ENCODE data around the gene STAMBPL1. TPM values are rescaled to one million over a fixed set of nuclear protein-coding genes. Genes with fewer than 3 reads are reported as not detected.

The STAMBPL1 gene
- total RNA-seq, 1 donor from 2014 or later = 3.3 TPM

DNA sequence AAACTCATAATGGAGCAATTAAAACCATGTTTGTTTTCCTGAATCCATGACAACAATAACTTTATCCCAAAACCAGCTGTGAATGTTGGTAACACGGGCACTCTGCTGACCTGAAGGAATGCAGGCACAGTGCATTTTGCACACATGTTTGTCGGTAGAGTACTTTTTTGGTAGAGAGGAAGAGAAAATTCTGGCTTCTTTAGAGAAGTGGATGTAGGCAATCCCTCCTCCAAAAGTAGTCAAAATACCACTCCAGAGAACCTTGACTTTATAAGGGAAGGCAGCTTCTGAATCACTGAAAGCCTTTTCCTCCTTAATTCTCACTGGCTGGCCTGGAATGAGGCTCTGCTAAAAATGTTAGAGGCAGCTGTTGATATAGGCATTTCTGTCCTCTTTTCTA is 88.3 kb downstream of the STAMBPL1 start:
- Mint-ChIP-seq H3K4me3 (ENCODE audit: unreplicated experiment) (no peak overlapping the region), H3K27ac (ENCODE audit: unreplicated experiment) (no peak overlapping the region), H3K36me3 (ENCODE audit: low read depth, unreplicated experiment) (no peaks in the 10 kb centered on the region), H3K9me3 (ENCODE audit: unreplicated experiment) (no peaks in the 10 kb centered on the region), H3K4me1 (ENCODE audit: unreplicated experiment) (no peaks in the 10 kb centered on the region), H3K27me3 (ENCODE audit: unreplicated experiment) (peaks cover 5% of the 10 kb centered on the region)
- TF ChIP-seq, protein P1, sequence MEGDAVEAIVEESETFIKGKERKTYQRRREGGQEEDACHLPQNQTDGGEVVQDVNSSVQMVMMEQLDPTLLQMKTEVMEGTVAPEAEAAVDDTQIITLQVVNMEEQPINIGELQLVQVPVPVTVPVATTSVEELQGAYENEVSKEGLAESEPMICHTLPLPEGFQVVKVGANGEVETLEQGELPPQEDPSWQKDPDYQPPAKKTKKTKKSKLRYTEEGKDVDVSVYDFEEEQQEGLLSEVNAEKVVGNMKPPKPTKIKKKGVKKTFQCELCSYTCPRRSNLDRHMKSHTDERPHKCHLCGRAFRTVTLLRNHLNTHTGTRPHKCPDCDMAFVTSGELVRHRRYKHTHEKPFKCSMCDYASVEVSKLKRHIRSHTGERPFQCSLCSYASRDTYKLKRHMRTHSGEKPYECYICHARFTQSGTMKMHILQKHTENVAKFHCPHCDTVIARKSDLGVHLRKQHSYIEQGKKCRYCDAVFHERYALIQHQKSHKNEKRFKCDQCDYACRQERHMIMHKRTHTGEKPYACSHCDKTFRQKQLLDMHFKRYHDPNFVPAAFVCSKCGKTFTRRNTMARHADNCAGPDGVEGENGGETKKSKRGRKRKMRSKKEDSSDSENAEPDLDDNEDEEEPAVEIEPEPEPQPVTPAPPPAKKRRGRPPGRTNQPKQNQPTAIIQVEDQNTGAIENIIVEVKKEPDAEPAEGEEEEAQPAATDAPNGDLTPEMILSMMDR (IDR thresholded peaks at IDR 0.05; ENCODE audit: unreplicated experiment) = no peak
- no peak for DNase-seq (ENCODE audit: low spot score)

DNA sequence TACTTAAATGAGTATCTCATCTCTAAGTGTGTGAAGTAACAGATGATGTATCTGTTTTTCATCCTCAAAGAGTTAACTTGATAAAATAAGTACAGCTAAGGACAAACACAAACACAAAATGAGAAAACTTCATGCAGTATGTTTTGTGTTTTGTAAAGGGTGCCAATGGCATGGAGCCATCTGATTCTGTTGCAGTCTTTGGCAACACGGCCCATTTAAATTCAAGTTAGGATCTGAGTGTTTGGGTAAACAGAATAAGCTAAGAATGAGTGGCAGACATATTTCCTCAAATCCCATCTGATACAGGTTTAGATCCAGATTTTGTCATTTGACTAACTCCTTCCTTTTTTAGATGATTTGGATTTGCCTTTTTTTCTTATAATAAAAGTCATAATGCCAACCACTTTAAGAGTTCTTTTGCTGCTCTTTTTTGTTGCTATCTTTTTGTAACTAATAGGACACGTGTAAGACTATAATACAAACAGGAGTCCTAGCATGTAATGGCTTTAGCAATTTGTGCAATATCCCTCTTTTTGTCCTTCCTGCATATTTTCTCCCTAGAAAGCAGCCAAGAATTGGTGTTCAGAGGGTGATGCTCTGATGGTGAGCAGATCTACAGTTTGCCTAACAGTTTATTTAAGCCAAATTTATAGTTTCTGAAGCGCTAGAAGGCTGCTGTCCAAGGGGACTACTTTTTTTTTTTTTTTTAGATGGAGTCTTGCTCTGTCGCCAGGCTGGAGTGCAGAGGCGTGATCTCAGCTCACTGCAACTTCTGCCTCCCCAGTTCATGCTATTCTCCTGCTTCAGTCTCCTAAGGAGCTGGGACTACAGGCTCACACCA is 91.4 kb downstream of the STAMBPL1 start:
- Mint-ChIP-seq H3K9me3 (ENCODE audit: unreplicated experiment) (no peaks in the 10 kb centered on the region), H3K4me1 (ENCODE audit: unreplicated experiment) (no peaks in the 10 kb centered on the region), H3K4me3 (ENCODE audit: unreplicated experiment) (no peak overlapping the region), H3K27me3 (ENCODE audit: unreplicated experiment) (peaks cover 5% of the 10 kb centered on the region), H3K27ac (ENCODE audit: unreplicated experiment) (no peak overlapping the region), H3K36me3 (ENCODE audit: low read depth, unreplicated experiment) (no peaks in the 10 kb centered on the region)
- no peak for DNase-seq (ENCODE audit: low spot score)
- TF ChIP-seq, protein P1 (IDR thresholded peaks at IDR 0.05; ENCODE audit: unreplicated experiment) = no peak

Other genes starting within 250 kb of the STAMBPL1 start
- not detected for gene LIPF, start 215.8 kb upstream of the STAMBPL1 start, total RNA-seq (ENCODE audit: unreplicated experiment)
- not detected for gene LIPK, start 174.0 kb upstream of the STAMBPL1 start, total RNA-seq (ENCODE audit: unreplicated experiment)
- gene LIPN, start 120.2 kb upstream of the STAMBPL1 start, total RNA-seq (ENCODE audit: unreplicated experiment) = not detected
- 0.31 TPM for gene LIPM, start 77.5 kb upstream of the STAMBPL1 start, total RNA-seq (ENCODE audit: unreplicated experiment)
- gene ANKRD22, start 28.4 kb upstream of the STAMBPL1 start, total RNA-seq (ENCODE audit: unreplicated experiment) = not detected
- gene ACTA2, start 72.5 kb downstream of the STAMBPL1 start, total RNA-seq (ENCODE audit: unreplicated experiment) = 98.5 TPM
- gene FAS, start 110.6 kb downstream of the STAMBPL1 start, total RNA-seq (ENCODE audit: unreplicated experiment) = 23.0 TPM